Measurements from ENCODE around the gene ACADM.
"Not testable (repeated sequence)": the region's sequence is repeated elsewhere in the genome, so short reads cannot be mapped to it uniquely, and the experiment has no call there.

ACADM gene

DNA sequence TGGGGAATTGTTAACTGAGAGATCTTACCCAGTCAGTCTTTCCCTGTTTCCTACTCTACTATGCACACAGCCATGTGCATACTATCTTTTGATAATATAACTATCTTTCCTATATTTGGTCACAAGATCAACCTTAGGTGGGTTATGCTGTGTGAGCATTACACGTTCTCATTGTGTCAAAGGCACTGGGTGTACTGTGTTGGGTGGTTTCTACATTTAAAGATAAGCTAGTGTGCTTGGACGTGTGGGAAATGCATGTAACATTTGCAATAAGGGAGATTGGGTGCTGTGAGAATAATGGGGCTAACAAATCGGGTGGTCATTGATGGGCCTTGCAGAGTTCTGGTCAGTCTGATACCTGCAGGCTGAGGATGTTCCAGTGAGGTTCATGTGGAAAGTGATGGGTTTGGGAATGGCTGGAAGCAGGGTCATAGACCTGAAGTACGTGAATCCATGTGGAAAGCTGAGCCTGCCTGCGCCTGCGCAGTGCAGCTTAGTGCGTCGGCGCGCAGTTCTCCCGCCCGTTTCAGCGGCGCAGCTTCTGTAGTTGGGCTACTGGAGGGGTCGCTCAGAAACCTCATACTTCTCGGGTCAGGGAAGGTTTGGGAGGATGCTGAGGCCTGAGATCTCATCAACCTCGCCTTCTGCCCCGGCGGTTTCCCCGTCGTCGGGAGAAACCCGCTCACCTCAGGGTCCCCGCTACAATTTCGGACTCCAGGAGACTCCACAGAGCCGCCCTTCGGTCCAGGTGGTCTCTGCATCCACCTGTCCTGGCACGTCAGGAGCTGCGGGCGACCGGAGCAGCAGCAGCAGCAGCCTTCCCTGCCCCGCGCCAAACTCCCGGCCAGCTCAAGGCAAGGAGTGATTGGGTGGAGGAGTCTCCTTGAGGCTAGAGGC, 72.1 kb downstream of the ACADM start, which contains the start of gene MSH4:
MSH4 (plus strand) TSS at position 507 of the 897 bp plus-strand sequence; CDS start at position 611, 104 bp downstream.
- no peak for DNase-seq

DNA sequence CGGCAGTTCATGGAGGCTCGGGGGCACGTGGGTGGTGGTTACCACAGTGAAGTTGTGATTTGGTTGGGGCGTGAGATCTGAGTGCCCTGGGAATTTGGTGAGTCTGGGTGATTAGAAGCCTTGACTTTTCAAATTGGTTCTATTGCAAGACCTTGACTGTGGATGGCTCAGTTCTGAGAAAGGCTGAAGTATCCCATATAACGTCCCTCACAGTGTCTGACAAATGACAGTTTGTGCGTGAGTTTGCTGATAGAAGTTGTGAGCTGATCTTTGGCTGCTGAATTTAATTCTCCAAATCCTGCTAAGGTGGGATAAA, 72.7 kb downstream of the ACADM start:
- DNase-seq: no peak

DNA sequence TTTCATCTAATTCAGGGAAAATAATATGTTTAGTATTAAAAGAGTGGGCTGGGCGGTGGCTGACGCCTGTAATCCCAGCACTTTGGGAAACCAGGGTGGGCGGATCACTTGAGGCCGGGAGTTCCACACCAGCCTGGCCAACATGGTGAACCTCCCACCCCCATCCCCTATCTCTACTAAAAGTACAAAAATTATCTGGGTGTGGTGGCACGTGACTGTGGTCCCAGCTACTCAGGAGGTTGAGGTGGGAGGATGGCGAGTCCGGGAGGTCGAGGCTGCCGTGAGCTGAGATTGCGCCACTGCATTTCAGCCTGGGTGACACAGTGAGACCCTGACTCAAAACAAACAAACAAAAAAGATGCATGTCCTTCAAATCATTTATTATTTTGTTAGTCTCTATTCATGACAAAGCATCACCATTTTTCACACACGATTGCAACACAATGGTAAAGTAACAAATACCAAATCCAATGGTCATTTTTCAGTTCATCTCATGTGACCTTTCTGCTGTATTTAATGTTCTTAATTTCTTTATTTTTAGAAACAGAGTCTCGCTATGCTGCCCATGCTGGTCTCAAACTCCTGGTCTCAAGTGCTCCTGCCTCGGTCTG, 73.2 kb downstream of the ACADM start:
- no peak for DNase-seq

DNA sequence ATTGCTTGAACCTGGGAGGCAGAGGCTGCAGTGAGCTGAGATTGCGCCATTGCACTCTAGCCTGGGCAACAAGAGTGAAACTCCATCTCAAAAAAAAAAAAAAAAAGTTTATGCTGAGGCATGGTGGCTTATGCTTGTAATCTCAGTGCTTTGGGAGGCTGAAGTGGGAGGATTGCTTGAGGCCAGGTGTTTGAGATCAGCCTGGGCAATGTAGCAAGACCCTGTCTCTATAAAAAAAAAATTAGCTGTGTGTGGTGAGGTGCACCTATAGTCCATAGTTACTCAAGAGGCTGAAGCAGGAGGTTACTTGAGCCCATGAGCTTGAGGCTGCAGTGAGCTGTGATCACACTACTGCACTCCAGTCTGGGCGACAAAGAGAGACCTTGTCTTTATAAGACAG, 77.0 kb downstream of the ACADM start:
- not testable (repeated sequence) for DNase-seq

DNA sequence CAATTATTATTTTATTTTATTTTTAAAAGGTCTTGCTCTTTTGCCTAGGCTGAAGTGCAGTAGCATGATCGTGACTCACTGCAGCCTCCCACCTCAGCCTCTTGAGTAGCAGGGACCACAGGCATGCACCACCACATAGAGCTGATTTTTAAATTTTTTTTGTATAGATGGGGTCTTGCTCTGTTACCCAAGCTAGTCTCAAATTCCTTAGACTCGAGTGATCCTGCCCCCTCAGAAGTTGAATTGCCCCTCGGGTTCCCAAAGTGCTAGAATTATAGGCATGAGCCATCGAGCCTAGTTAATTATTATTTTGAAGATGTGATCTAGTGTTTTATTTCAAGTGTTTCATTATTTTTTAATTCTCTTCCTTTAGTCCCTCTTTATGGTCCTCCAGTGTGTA, 84.4 kb downstream of the ACADM start:
- no peak for DNase-seq

DNA sequence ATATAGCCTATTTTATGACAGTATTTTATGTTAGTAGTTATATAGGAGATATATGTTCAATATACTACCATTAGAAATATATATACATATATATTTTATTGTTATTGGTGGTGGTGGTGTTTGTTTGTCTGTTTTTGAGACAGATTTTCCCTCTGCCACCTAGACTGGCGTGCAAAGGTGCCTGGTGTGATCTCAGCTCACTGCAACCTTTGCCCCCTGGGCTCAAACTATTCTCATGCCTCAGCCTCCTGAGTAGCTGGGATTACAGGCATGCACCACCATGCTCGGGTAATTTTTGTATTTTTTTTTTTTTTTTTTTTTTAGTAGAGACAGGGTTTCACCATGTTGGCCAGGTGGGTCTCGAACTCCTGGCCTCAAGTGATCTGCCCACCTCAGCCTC, 85.6 kb downstream of the ACADM start:
- DNase-seq: not testable (repeated sequence)

DNA sequence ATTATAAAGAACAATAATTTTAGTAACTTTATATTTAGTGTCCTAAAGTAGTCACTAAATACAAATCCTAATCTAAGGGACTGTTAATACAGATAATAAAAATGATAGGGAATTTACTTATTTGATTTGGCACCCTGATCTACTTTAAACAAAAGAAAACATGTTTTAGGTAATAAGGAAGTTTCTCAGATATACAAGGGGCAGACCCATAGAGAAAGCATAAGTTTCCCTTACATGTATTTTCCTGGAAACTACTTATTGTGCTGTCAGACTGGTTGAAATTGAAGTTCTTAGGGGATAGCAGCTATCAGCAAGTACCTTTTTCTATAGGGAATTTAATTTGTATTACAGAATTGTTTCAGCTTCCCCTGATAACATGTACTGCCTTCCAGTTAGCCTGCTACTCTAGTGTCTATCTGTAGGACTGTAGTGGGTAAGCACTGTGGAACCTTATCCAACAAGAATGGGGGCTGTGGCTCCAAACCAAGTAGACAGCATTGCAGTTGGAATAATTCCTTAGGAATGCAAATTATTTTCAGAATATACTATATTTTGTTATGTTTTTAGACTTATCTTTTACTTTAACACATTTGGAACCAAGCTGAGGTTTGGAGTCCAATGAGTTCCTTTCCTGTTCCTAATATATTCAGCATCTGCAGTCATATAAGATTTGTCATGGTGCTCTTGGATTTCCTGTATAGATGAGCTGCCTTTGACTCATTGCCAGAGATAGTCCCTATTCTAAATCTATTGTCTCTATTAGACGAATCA, 86.9 kb downstream of the ACADM start:
- no peak for DNase-seq

DNA sequence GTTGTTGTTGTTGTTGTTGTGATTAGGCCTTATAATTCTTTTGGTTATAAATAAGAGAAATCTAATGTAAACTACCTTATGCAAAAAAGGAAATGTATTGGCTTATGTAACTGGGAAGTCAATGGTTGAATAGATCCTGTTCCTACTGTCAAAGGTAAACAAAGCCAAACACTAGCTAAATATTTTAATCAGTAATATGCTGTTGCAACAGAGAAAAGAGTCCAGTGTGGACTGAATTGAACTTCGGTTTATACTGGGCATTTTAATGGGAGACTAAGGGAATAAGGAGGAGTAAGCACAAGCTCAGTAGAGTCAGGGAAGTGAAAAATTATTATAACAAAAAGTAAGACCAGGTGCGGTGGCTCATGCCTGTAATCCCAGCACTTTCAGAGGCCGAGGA, 87.6 kb downstream of the ACADM start:
- no peak for DNase-seq

All from NCI-H1417 (cell line).